OCI-LY3 (cell line): Measurements from ENCODE around the gene BRCA2.

Experiments used
- EZH2phosphoT487 ChIP-seq: fragments of 200-600 bp; shearing (Covaris generic); IDR thresholded peaks from 2 replicates; pipeline ENCODE4 v1.6.1; 2018; ENCODE audit warnings: antibody characterized with exemption, mixed run types, low read depth
- TF ChIP-seq, protein P1 (sequence below): fragments of 200-600, 300-600 bp; sonication (generic); IDR thresholded peaks from 2 replicates; pipeline ENCODE4 v1.5.1; 2014; ENCODE audit warnings: antibody characterized with exemption, low read length, low read depth

DNA sequence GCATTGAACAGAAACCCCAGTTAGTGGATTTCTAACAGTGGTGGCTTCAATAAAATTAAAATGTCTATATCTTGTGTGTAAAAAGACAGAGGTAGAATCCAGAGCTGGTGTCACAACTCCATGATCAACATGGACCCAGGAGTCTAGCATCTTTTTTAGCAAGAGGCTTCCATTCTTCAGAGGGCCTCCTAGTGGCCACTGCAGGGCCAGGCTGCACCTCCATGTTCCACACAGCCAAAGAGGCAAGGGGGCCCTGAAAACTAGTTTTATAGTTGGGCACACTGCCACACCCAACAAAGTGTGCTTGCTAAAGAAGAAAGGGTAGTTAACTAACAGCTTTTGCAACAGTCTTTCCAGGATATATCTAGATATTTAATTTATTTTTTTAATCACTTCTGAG is 99.7 kb downstream of the BRCA2 start:
- TF ChIP-seq, protein P1, sequence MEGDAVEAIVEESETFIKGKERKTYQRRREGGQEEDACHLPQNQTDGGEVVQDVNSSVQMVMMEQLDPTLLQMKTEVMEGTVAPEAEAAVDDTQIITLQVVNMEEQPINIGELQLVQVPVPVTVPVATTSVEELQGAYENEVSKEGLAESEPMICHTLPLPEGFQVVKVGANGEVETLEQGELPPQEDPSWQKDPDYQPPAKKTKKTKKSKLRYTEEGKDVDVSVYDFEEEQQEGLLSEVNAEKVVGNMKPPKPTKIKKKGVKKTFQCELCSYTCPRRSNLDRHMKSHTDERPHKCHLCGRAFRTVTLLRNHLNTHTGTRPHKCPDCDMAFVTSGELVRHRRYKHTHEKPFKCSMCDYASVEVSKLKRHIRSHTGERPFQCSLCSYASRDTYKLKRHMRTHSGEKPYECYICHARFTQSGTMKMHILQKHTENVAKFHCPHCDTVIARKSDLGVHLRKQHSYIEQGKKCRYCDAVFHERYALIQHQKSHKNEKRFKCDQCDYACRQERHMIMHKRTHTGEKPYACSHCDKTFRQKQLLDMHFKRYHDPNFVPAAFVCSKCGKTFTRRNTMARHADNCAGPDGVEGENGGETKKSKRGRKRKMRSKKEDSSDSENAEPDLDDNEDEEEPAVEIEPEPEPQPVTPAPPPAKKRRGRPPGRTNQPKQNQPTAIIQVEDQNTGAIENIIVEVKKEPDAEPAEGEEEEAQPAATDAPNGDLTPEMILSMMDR = peak; percentile 65
- no peak for TF ChIP-seq EZH2phosphoT487
